Fibroblast of lung (primary cell): Measurements from ENCODE around the gene IRF7. TPM values are rescaled to one million over a fixed set of nuclear protein-coding genes. Genes with fewer than 3 reads are reported as not detected.

Experiments
- polyA plus RNA-seq, 2 donors: library from polyadenylated mRNA; depleted of rRNA in 1 of 2; stranded (reverse) in 1 of 2; unstranded in 1 of 2; fragments of >200 nt; gene quantifications; 2 replicates each; pipeline ENCODE4 v1.2.1, GENCODE V29; 2011 to 2012; ENCODE audit warnings: missing spikeins in 1 of 2
- total RNA-seq: library from RNA; depleted of rRNA; stranded (reverse); fragments of >200 nt; gene quantifications from 2 replicates; pipeline ENCODE4 v1.2.1, GENCODE V29; 2014

Gene IRF7
- total and polyA plus RNA-seq, 2 donors (not counting 1 experiment from before 2014, with no cell fraction given), result 1.6 to 9.1 TPM

Other genes starting within 250 kb of the IRF7 start
- gene B4GALNT4, start 246.5 kb downstream of the IRF7 start, total RNA-seq, result 1.5 and 1.8 TPM in 2 replicates
- gene B4GALNT4, start 246.5 kb downstream of the IRF7 start, polyA plus RNA-seq, result 1.4 and 3.8 TPM in 2 replicates
- 0.26 and 0.83 TPM in 2 replicates for gene PKP3, start 221.7 kb downstream of the IRF7 start, total RNA-seq
- 0.17 and 0.24 TPM in 2 replicates for gene PKP3, start 221.7 kb downstream of the IRF7 start, polyA plus RNA-seq
- gene SIGIRR, start 201.0 kb downstream of the IRF7 start, total RNA-seq, result 13.4 and 16.7 TPM in 2 replicates
- gene SIGIRR, start 201.0 kb downstream of the IRF7 start, polyA plus RNA-seq, result 8.9 and 10.5 TPM in 2 replicates
- gene ANO9, start 173.9 kb downstream of the IRF7 start, total RNA-seq, result not detected in 2 replicates
- not detected in 2 replicates for gene ANO9, start 173.9 kb downstream of the IRF7 start, polyA plus RNA-seq
- gene PTDSS2, start 165.7 kb downstream of the IRF7 start, total RNA-seq, result 31.8 and 36.7 TPM in 2 replicates
- gene PTDSS2, start 165.7 kb downstream of the IRF7 start, polyA plus RNA-seq, result 17.4 and 18.1 TPM in 2 replicates
- gene RNH1, start 108.7 kb downstream of the IRF7 start, total RNA-seq, result 502 and 561 TPM in 2 replicates
- gene RNH1, start 108.7 kb downstream of the IRF7 start, polyA plus RNA-seq, result 102 and 140 TPM in 2 replicates
- gene HRAS, start 80.4 kb downstream of the IRF7 start, total RNA-seq, result 46.7 and 58.5 TPM in 2 replicates
- 51.7 and 69.3 TPM in 2 replicates for gene HRAS, start 80.4 kb downstream of the IRF7 start, polyA plus RNA-seq
- 0.77 and 1.3 TPM in 2 replicates for gene LRRC56, start 78.4 kb downstream of the IRF7 start, total RNA-seq
- gene LRRC56, start 78.4 kb downstream of the IRF7 start, polyA plus RNA-seq, result 0.26 and 0.28 TPM in 2 replicates
- 0.17 and 0.26 TPM in 2 replicates for gene LMNTD2, start 55.2 kb downstream of the IRF7 start, total RNA-seq
- 0.05 and 0.08 TPM in 2 replicates for gene LMNTD2, start 55.2 kb downstream of the IRF7 start, polyA plus RNA-seq
- gene RASSF7, start 55.0 kb downstream of the IRF7 start, total RNA-seq, result 1.5 and 2.8 TPM in 2 replicates
- gene RASSF7, start 55.0 kb downstream of the IRF7 start, polyA plus RNA-seq, result 1.4 and 1.6 TPM in 2 replicates
- 16.8 and 18.7 TPM in 2 replicates for gene PHRF1, start 39.5 kb downstream of the IRF7 start, total RNA-seq
- 5.9 and 9.7 TPM in 2 replicates for gene PHRF1, start 39.5 kb downstream of the IRF7 start, polyA plus RNA-seq
- not detected in 2 replicates for gene CDHR5, start 9.0 kb upstream of the IRF7 start, total RNA-seq
- gene CDHR5, start 9.0 kb upstream of the IRF7 start, polyA plus RNA-seq, result not detected in 2 replicates
- gene SCT, start 11.2 kb upstream of the IRF7 start, total RNA-seq, result not detected in 2 replicates
- gene SCT, start 11.2 kb upstream of the IRF7 start, polyA plus RNA-seq, result not detected in 2 replicates
- 0.17 TPM in 1 of 2 replicates, not detected in the other for gene DRD4, start 21.3 kb upstream of the IRF7 start, total RNA-seq
- not detected in 2 replicates for gene DRD4, start 21.3 kb upstream of the IRF7 start, polyA plus RNA-seq
- gene DEAF1, start 79.3 kb upstream of the IRF7 start, total RNA-seq, result 28.2 and 38.3 TPM in 2 replicates
- gene DEAF1, start 79.3 kb upstream of the IRF7 start, polyA plus RNA-seq, result 9.7 and 14.4 TPM in 2 replicates
- 7.4 and 10.6 TPM in 2 replicates for gene TMEM80, start 79.9 kb upstream of the IRF7 start, total RNA-seq
- 8.0 and 15.3 TPM in 2 replicates for gene TMEM80, start 79.9 kb upstream of the IRF7 start, polyA plus RNA-seq
- 24.1 and 54.2 TPM in 2 replicates for gene EPS8L2, start 90.3 kb upstream of the IRF7 start, total RNA-seq
- gene EPS8L2, start 90.3 kb upstream of the IRF7 start, polyA plus RNA-seq, result 17.0 and 18.4 TPM in 2 replicates
- gene TALDO1, start 131.5 kb upstream of the IRF7 start, total RNA-seq, result 99.4 and 150 TPM in 2 replicates
- 136 and 189 TPM in 2 replicates for gene TALDO1, start 131.5 kb upstream of the IRF7 start, polyA plus RNA-seq
- 19.0 and 20.3 TPM in 2 replicates for gene GATD1, start 161.5 kb upstream of the IRF7 start, total RNA-seq
- 13.9 and 14.7 TPM in 2 replicates for gene GATD1, start 161.5 kb upstream of the IRF7 start, polyA plus RNA-seq
- 0.26 and 1.3 TPM in 2 replicates for gene CEND1, start 174.1 kb upstream of the IRF7 start, total RNA-seq
- 0.25 and 0.71 TPM in 2 replicates for gene CEND1, start 174.1 kb upstream of the IRF7 start, polyA plus RNA-seq
- gene SLC25A22, start 182.3 kb upstream of the IRF7 start, total RNA-seq, result 8.0 and 9.9 TPM in 2 replicates
- gene SLC25A22, start 182.3 kb upstream of the IRF7 start, polyA plus RNA-seq, result 10.4 and 19.9 TPM in 2 replicates
- gene PIDD1, start 189.3 kb upstream of the IRF7 start, total RNA-seq, result 7.4 and 14.2 TPM in 2 replicates
- 2.2 and 3.8 TPM in 2 replicates for gene PIDD1, start 189.3 kb upstream of the IRF7 start, polyA plus RNA-seq
- 282 and 294 TPM in 2 replicates for gene RPLP2, start 194.0 kb upstream of the IRF7 start, total RNA-seq
- 741 and 904 TPM in 2 replicates for gene RPLP2, start 194.0 kb upstream of the IRF7 start, polyA plus RNA-seq
- gene PNPLA2, start 203.0 kb upstream of the IRF7 start, total RNA-seq, result 16.2 and 33.9 TPM in 2 replicates
- gene PNPLA2, start 203.0 kb upstream of the IRF7 start, polyA plus RNA-seq, result 16.2 and 17.0 TPM in 2 replicates
- gene CRACR2B, start 212.0 kb upstream of the IRF7 start, total RNA-seq, result 0.66 and 1.0 TPM in 2 replicates
- 0.11 and 0.82 TPM in 2 replicates for gene CRACR2B, start 212.0 kb upstream of the IRF7 start, polyA plus RNA-seq
- gene CD151, start 217.0 kb upstream of the IRF7 start, total RNA-seq, result 408 and 547 TPM in 2 replicates
- 711 and 748 TPM in 2 replicates for gene CD151, start 217.0 kb upstream of the IRF7 start, polyA plus RNA-seq
- 106 and 196 TPM in 2 replicates for gene POLR2L, start 226.6 kb upstream of the IRF7 start, total RNA-seq
- 181 and 317 TPM in 2 replicates for gene POLR2L, start 226.6 kb upstream of the IRF7 start, polyA plus RNA-seq
- 133 and 191 TPM in 2 replicates for gene TSPAN4, start 226.9 kb upstream of the IRF7 start, total RNA-seq
- 102 and 133 TPM in 2 replicates for gene TSPAN4, start 226.9 kb upstream of the IRF7 start, polyA plus RNA-seq